SK-N-MC (cell line): ENCODE data around the gene WDR91.

Source experiments
- DNase-seq: peaks from one replicate; pipeline ENCODE4 v3.0.0-alpha.2; 2011; ENCODE audit warnings: low read depth, low spot score
- H3K27ac ChIP-seq: fragments of 200-600 bp; sonication (generic); 2 replicates; pipeline ENCODE4 v1.5.1; 2016; ENCODE audit warnings: mixed run types
- H3K36me3 ChIP-seq: fragments of 200-600 bp; sonication (generic); 2 replicates; pipeline ENCODE4 v1.6.1; 2017; ENCODE audit warnings: antibody characterized with exemption, low read length, mixed read lengths; ENCODE audit not compliant: insufficient read depth
- H3K4me3 ChIP-seq: fragments of 200-600 bp; sonication (generic); 2 replicates; pipeline ENCODE4 v1.5.1; 2016
- H3K9ac ChIP-seq: fragments of 200-600 bp; sonication (generic); 2 replicates; pipeline ENCODE4 v1.8.0; 2017; ENCODE audit warnings: mixed run types, mixed read lengths; ENCODE audit not compliant: insufficient read length
- H3K9me3 ChIP-seq: fragments of 200-600 bp; sonication (generic); 2 replicates; pipeline ENCODE4 v1.6.1; 2017; ENCODE audit warnings: low read depth, mild to moderate bottlenecking, antibody characterized with exemption, low read length, moderate library complexity, mixed read lengths
- EZH2 ChIP-seq: fragments of 200-600 bp; sonication (generic); IDR thresholded peaks from one replicate; pipeline ENCODE4 v1.6.1; 2017; ENCODE audit warnings: antibody characterized with exemption
- FOXP2 ChIP-seq: optimal IDR thresholded peaks from 2 replicates; pipeline ENCODE3; 2011; ENCODE audit warnings: mild to moderate bottlenecking, moderate library complexity; ENCODE audit not compliant: insufficient read depth; ENCODE audit errors: extremely low read length, control extremely low read depth
- POLR2AphosphoS5 ChIP-seq: IDR thresholded peaks from 2 replicates; pipeline ENCODE4 v1.6.1; 2012; ENCODE audit warnings: mild to moderate bottlenecking, low read depth, low read length, borderline replicate concordance

Gene WDR91

DNA sequence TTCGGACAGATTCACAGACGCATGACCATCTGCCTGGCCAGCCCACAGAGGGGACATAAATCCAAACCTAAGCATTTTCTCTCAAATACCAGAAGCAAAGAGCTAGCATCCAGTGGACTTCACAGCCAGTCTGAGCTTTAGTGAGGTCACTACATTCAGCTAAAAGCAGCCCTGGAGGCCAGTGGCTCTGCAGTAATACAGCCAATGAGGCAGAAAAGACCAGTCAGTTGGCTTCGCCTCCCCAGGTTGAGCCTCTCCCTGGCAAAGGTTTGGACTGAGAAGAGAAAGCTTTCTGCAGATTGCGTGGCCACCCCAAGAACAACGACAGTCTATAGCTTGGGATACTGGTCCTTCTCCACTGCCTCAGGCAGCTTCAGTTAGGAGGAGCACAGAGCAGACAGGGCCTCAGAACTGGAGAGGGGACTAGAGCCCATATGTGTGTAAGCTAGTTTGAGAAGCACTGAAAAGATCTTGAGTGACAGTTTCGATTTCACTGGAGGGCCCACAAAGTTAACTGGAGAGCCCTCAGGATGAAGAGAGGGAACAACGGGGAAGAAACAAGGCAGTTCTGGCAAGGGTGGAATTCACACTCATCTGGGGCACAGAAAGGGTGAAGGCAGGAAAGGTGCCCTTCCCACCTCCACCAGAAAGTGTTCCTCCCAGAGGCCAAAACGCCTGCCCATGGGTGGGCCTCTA lies 3.8 kb downstream of the WDR91 start:
- Histone ChIP-seq H3K9ac (no peak overlapping the region), H3K4me3 (no peak overlapping the region), H3K36me3 (no peaks in the 10 kb centered on the region), H3K27ac (no peak overlapping the region), H3K9me3 (no peaks in the 10 kb centered on the region)
- TF ChIP-seq POLR2AphosphoS5 (no peak), EZH2 (no peak), FOXP2 (no peak)
- DNase-seq, result no peak

DNA sequence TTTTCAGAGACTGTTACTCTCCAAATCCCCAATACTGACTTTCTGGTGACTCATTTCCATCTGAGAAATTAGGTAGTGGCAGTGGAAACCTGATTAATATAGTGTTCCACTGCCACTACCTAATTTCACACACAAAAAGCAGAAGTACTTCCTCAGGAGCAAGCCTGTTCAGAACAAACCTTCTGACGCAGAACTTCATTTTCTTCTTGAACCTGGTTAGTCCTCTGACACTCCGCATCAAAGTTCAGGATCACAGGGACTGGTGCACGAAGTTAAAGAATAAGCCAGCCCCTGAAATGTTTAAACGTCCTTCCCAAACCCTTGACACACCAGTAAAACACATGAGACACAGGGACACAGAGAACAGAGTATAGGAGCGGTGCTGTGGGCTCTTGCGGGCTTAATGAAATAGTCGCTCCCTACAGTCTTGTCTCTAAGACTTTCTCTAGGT lies 4.4 kb downstream of the WDR91 start:
- no peak overlapping the region for H3K4me3 ChIP-seq
- H3K9me3 ChIP-seq, result no peaks in the 10 kb centered on the region

DNA sequence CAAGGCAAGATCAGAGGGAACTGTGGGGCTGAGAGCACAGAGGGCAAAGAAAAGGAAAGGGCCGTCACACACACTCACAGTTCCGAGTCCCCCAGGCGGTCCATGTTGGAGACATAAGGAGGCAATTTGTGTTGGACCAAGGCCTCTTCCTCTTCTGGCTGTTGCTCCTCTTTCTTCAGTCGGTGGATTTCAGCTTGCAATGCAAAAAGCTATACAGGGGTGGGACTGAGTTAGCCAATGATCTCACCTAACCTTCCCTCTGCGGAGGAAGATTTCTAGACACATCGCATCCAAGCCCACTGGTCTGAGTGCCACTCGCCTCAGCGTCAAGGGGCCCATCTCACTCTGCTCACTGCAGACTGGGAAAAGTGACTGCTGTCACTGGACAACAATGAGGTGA lies 5.5 kb downstream of the WDR91 start:
- Histone ChIP-seq H3K9ac (no peak overlapping the region), H3K36me3 (no peaks in the 10 kb centered on the region), H3K9me3 (no peaks in the 10 kb centered on the region), H3K27ac (no peak overlapping the region), H3K4me3 (no peak overlapping the region)
- DNase-seq, result no peak
- TF ChIP-seq POLR2AphosphoS5 (no peak), EZH2 (no peak), FOXP2 (no peak)

More for the DNA sequence above, 4.4 kb downstream of the WDR91 start:
- Histone ChIP-seq H3K9ac (no peak overlapping the region), H3K36me3 (no peaks in the 10 kb centered on the region), H3K27ac (no peak overlapping the region)
- no peak for TF ChIP-seq FOXP2
- TF ChIP-seq POLR2AphosphoS5, result no peak
- TF ChIP-seq EZH2, result no peak
- no peak for DNase-seq

DNA sequence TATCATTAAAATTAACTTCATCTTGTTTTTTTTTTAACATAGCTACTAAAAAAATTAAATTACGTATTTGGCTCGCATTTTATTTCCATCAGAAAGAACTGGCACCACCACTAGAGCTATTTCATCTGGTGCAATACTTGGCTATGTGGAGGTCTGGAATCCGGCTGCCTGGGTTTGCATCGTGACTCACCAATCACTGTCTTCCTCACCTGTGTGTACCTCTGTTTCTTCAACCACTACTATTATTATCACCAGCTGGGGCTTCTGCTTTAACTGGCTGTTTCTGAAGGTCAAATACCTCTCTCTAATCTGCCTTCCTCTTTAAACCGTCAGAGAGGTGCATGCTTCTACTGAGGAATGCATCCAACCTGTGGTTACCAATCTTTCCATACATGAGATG lies 6.5 kb downstream of the WDR91 start:
- TF ChIP-seq POLR2AphosphoS5 (no peak), EZH2 (no peak), FOXP2 (no peak)
- no peak for DNase-seq
- no peaks in the 10 kb centered on the region for H3K9me3 ChIP-seq
- H3K9ac ChIP-seq, result no peak overlapping the region
- H3K27ac ChIP-seq, result no peak overlapping the region
- no peaks in the 10 kb centered on the region for H3K36me3 ChIP-seq
- H3K4me3 ChIP-seq, result no peak overlapping the region

DNA sequence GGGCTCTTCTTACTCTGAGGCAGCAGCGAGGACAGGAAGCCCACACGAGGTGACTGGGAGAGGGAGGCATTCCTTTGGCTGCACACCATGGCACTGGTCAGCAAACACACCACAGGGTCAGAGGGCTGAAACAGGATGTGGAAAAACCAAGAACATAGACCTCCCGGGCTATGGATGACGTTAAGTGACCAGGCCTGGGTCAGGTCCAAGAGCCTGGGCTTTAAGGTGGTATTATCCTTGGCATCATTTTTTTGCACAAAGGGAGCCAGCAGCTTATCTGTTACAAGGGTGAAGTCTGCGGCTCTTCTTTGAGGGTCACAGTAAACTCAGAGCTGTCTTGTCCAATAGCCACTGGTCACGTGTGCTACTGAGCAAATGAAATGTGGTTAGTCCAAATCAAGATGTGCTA lies 7.0 kb downstream of the WDR91 start:
- Histone ChIP-seq H3K27ac (no peak overlapping the region), H3K36me3 (no peaks in the 10 kb centered on the region), H3K4me3 (no peak overlapping the region), H3K9ac (no peak overlapping the region), H3K9me3 (no peaks in the 10 kb centered on the region)
- DNase-seq, result no peak
- TF ChIP-seq FOXP2, result no peak
- TF ChIP-seq EZH2, result no peak
- TF ChIP-seq POLR2AphosphoS5, result no peak

DNA sequence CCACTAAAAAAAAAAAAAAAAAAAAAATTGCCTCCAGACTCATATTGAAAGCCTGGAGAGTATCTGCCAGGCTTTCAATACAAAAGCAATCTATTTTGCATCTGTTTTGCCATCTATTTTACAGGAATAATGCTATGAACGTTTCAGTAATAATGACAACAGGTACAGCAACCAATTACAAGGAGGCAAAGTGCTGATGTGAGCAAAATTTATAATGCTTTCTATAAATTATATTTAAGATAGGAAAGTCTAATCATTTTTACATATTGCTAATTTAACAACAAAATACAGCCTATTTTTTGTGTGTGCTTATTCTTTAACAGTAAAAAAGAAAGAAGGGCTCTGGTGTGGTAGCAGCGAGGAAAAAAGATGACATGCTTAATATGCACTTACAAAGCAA lies 10.0 kb downstream of the WDR91 start:
- peaks cover 5% of the 10 kb centered on the region; the same call in 1 of the 2 replicates for H3K36me3 ChIP-seq
- H3K9ac ChIP-seq, result no peak overlapping the region
- no peak overlapping the region for H3K4me3 ChIP-seq
- H3K9me3 ChIP-seq, result no peaks in the 10 kb centered on the region
- TF ChIP-seq POLR2AphosphoS5 (no peak), EZH2 (no peak), FOXP2 (no peak)
- DNase-seq, result no peak
- no peak overlapping the region for H3K27ac ChIP-seq

DNA sequence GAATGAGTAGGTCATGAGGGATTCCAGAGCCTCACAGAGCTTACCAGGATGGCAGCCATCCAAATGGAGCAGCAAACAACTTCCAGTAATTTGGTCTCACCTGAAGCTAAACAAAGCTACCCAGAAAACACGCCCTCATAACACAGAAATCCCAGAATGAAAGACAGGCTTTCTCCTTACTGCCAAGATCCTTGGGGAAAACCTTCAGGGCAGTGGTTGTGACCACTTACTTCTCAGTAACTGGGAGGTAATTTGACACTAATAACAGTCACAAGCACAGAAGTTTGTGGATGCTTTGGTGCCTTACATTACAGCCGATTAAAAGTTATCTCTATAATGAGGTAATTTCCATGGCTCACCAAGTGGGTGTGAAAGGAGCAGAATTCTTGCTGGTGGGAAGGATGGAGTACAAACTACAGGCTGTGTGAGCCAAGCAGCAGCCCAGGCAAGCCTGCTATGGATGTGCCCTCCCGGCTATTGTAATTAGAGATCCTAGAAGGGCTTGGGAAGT lies 10.4 kb downstream of the WDR91 start:
- TF ChIP-seq POLR2AphosphoS5 (no peak), EZH2 (no peak), FOXP2 (no peak)
- Histone ChIP-seq H3K9ac (no peak overlapping the region), H3K4me3 (no peak overlapping the region), H3K36me3 (peaks cover 5% of the 10 kb centered on the region; the same call in 1 of the 2 replicates), H3K27ac (no peak overlapping the region), H3K9me3 (no peaks in the 10 kb centered on the region)
- no peak for DNase-seq

DNA sequence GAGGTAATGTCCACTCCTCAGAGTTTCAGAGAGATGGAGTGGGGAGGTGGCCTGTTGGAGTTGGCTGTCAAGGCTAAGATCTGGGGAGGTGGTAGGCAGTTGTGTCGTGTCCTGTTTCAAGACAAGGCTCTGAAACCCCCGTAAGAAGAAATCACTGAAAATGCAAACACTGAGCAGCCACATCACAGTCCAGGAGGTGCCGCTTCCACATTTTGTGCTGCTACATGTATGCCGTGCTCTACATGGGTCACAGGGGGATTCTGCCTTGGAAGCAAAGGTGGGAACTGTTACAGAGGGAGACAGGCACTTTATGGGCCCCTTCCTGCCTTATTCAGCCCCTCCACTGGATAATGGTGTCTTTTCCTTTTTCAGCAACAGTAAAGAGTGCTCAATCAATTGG lies 11.9 kb downstream of the WDR91 start:
- DNase-seq, result no peak
- H3K9me3 ChIP-seq, result no peaks in the 10 kb centered on the region
- TF ChIP-seq FOXP2, result no peak
- no peak for TF ChIP-seq POLR2AphosphoS5
- no peak for TF ChIP-seq EZH2
- H3K4me3 ChIP-seq, result no peak overlapping the region
- no peak overlapping the region for H3K9ac ChIP-seq
- peaks cover 5% of the 10 kb centered on the region; the same call in 1 of the 2 replicates for H3K36me3 ChIP-seq
- H3K27ac ChIP-seq, result no peak overlapping the region

DNA sequence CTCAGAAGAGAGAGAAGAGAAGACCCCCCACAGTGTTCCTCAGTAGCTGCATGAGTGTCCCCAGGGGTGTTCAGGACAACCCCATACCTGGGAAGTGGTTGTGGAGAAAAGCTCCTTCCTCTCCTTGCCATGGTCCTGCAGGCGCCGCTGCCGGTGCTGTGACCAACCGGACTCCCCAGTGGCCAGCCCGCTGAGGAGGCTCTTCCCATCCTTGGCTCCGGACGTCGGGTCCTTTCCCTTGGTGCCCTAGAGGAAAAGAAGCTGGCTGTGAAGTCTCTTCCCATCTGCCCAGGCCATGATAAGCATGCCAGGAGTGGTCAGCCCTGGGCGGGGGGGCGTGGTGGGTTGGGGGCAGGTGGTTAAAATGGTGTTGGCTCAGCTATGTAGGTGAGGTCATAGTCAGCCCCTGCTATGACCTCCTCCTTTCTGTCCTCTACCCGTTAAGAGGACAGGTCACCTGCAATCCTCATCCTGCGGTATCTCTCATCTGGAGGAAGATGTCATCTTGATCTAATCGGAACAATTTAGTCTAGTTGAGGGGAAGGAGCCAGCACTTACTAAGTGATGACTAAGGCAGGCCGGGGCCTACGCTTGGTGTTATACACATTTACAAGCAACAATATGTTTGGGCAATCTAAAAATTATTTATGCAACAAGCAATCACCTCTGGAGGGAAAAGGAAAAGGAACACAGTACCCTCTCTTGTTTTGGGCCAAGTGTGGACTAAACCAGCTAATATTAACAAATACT lies 13.2 kb downstream of the WDR91 start:
- Histone ChIP-seq H3K9me3 (no peaks in the 10 kb centered on the region), H3K36me3 (peaks cover 5% of the 10 kb centered on the region; the same call in 1 of the 2 replicates), H3K4me3 (no peak overlapping the region), H3K9ac (no peak overlapping the region), H3K27ac (no peak overlapping the region)
- no peak for TF ChIP-seq POLR2AphosphoS5
- DNase-seq, result no peak
